GM20431 (cell line): Measurements from ENCODE around the gene PCYT1A.
"Not testable (repeated sequence)": the region's sequence is repeated elsewhere in the genome, so short reads cannot be mapped to it uniquely, and the experiment has no call there.

Experiments used
- in situ Hi-C: fragments of 300-500 bp; cut with MseI, MboI; formaldehyde crosslinking; loops from one replicate; pipeline ENCODE4 v1.15.0; 2020; ENCODE audit warnings: low sequenced_read_pairs; ENCODE audit not compliant: unreplicated experiment

Gene PCYT1A

GRCh38 chr3:196217307-196218154 lies 70.0 kb downstream of the PCYT1A start:
- in situ Hi-C loops, result no loop called here

DNA sequence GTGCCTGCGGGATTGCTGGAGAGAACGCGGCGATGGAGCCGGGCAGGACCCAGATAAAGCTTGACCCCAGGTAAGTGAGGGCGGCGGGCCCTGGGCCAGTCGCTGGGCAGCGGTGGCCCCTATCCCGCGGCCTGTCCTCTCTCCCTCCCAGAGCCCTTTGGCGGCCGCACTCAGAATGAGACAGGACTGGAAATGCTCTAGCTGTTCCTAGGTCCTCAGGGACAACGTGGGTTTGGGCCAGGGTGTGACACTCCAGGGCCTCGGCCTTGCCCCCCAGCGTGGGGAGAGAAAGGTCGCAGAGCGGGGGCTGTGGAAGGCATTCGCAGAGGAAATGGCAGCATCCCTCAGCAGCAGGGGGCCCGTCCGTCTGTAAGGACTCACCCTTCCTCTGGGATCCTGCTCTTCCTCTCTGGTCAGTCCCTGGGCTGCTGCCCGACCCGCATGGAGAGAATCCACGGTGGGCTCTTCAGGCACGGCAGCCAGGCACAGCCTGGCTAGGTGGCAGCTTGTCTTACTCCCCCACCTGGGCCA lies 70.8 kb downstream of the PCYT1A start:
- in situ Hi-C loops, result no loop called here

DNA sequence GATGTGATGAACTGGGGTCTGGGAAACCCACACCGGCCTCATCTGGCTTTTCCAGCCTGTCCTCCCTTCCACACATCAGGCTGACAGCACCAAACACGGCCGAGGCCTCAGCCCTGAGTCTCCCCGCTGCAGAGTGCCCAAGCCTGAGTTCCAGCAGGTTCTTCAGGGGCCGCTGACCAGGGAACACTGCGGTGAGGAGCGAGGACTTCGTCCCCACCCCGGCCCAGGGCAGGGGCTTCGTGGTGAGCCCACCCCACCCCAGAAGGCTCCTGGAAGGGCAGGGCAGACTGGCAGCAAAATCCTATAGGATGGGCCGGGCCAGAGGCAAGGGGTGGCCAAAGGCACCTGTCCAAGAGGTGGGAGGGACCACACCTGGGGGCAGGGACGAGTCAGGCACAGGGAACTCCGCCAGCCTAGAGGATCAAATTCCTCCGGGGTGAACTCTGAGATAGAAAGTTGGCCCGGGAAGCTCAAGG lies 71.4 kb downstream of the PCYT1A start, which contains the start of gene SLC51A:
Gene SLC51A, plus strand, starts transcription at position 446 of the 476 bp plus-strand sequence. CDS start 179 bp downstream, outside the sequence.
- in situ Hi-C loops, result no loop called here

GRCh38 chr3:196215493-196216020 lies 72.0 kb downstream of the PCYT1A start:
- in situ Hi-C loops, result no loop called here

GRCh38 chr3:196214783-196215441 lies 72.6 kb downstream of the PCYT1A start:
- in situ Hi-C loops, result no loop called here

GRCh38 chr3:196210673-196211556 lies 76.6 kb downstream of the PCYT1A start, which contains the start of gene ZDHHC19:
ZDHHC19 (minus strand) TSS chr3:196211400; CDS start chr3:196211315, 85 bp downstream.
- in situ Hi-C loops, result no loop called here

GRCh38 chr3:196209944-196210672 lies 77.4 kb downstream of the PCYT1A start:
- in situ Hi-C loops, result not testable (repeated sequence)

- in situ Hi-C loops, result no loop called here
Observed at GRCh38 chr3:196208942-196209695, 78.4 kb downstream of the PCYT1A start.

GRCh38 chr3:196207833-196208607 lies 79.5 kb downstream of the PCYT1A start:
- in situ Hi-C loops, result no loop called here

DNA sequence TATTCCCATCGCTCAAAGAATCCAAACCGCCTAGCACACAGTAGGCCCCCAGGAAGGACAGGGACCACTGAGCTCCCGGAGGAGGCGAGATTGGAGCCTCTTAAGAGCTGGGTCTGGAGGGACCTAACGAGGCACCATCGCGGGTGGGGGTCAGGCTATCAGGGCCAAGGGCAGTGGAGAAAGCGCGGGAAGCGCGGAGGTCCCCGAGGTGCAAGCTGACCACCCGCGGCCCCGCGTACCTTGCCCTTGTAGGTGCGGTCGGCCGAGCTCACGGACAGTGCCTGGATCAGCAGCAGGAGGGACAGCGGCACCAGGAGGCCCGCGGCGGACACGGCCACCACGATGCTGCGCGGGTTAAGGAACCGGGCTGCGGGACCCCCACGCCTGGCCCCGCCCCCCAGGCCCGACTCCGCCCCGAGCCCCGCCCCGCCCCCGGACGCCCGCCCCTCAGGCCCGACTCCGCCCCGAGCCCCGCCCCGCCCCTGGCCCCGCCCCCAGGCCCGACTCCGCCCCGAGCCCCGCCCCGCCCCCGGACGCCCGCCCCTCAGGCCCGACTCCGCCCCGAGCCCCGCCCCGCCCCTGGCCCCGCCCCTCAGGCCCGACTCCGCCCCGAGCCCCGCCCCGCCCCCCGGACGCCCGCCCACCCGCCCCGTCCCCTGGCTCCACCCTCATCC lies 80.2 kb downstream of the PCYT1A start:
- in situ Hi-C loops, result no loop called here

GRCh38 chr3:196205442-196206205 lies 81.9 kb downstream of the PCYT1A start:
- in situ Hi-C loops, result not testable (repeated sequence)

- in situ Hi-C loops, result no loop called here
Observed at GRCh38 chr3:196203846-196204245, 83.7 kb downstream of the PCYT1A start.

GRCh38 chr3:196202516-196202970 lies 85.0 kb downstream of the PCYT1A start:
- in situ Hi-C loops, result no loop called here

- in situ Hi-C loops, result loop anchor here (10.0 kb wide), 1 partner anchor 124 kb away; no protein-coding TSS in a partner anchor
Observed at GRCh38 chr3:196198771-196199753, 88.5 kb downstream of the PCYT1A start.
